NCI-H1417 treated with DMSO at 0.1 percent for 48 hours (cell line): ENCODE data around the gene CD68.

ENCODE experiments used
- DNase-seq: peaks from one replicate; lab custom pipeline; 2025; lab: John Stamatoyannopoulos, UW

The CD68 gene, protein sequence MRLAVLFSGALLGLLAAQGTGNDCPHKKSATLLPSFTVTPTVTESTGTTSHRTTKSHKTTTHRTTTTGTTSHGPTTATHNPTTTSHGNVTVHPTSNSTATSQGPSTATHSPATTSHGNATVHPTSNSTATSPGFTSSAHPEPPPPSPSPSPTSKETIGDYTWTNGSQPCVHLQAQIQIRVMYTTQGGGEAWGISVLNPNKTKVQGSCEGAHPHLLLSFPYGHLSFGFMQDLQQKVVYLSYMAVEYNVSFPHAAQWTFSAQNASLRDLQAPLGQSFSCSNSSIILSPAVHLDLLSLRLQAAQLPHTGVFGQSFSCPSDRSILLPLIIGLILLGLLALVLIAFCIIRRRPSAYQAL

DNA sequence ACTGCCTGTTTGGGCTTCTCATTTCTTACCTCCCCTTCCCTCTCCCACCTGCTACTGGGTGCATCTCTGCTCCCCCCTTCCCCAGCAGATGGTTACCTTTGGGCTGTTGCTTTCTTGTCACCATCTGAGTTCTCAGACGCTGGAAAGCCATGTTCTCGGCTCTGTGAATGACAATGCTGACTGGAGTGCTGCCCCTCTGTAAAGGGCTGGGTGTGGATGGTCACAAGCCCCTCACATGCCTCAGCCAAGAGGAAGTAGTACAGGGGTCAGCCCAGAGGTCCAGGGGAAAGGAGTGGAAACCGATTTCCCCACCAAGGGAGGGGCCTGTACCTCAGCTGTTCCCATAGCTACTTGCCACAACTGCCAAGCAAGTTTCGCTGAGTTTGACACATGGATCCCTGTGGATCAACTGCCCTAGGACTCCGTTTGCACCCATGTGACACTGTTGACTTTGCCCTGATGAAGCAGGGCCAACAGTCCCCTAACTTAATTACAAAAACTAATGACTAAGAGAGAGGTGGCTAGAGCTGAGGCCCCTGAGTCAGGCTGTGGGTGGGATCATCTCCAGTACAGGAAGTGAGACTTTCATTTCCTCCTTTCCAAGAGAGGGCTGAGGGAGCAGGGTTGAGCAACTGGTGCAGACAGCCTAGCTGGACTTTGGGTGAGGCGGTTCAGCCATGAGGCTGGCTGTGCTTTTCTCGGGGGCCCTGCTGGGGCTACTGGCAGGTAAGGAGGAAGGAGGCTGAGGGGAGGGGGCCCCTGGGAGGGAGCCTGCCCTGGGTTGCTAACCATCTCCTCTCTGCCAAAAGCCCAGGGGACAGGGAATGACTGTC lies at the start of gene CD68:
Gene CD68 (plus strand): TSS at position 638 of the 833 bp plus-strand sequence. CDS start 40 bp downstream, at position 678.
- no peak for DNase-seq

DNA sequence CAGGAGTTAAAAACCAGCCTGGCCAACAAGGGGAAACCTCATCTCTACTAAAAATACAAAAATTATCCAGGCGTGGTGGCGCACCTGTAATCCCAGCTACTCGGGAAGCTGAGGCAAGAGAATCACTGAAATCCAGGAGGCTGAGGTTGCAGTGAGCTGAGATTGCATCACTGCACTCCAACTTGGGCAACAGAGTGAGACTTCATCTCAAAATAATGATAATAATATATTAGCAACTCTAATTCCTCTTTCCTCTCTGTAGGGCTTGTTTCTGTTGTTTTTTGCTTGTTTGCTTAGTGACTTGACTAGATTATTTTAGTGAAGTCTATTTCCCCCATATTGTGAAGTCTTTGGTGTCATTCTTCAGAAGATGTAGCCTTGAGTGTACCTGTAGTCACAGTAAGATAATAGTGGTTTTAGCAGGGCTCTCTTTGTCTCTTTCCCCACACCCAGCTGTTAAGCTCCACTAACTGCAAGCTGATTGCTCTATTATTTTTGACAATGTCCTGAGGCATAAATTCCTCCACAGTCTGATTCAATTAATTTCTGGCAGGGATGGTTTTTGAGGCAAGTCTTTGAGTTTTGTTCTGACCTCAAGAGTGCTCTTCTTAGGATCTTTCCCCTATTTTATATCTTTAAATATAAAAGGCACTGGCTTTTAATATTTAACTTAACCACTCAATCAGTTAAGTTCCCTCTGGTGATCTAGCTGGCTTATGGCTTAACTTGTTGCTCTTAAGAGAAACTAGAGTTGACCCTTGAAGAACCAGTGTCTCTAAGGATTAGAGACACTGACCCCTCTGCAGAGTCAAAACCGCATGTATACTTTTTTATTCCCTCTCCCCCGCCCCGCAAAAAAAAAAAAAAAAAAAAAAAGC lies 49.2 kb upstream of the CD68 start:
- DNase-seq: no peak

DNA sequence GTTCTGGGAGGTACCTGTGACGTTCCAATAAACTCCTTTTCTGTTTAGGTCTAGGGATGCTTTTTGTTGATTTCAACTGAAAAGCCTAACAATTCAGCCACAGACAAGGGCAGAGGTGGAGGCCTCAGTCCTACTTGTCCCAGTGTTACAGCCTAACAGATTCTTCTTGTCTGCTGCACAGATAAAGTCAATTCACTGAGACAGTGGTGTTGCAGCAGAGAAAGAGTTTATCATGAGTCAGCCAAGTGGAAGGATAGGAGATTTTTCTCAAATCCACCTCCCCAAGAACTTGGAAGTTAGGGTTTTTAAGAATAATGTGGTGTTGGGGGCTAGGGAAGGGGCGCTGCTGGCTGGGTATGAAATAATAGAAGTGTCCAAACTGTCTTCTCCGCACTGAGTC lies 41.4 kb upstream of the CD68 start:
- no peak for DNase-seq

DNA sequence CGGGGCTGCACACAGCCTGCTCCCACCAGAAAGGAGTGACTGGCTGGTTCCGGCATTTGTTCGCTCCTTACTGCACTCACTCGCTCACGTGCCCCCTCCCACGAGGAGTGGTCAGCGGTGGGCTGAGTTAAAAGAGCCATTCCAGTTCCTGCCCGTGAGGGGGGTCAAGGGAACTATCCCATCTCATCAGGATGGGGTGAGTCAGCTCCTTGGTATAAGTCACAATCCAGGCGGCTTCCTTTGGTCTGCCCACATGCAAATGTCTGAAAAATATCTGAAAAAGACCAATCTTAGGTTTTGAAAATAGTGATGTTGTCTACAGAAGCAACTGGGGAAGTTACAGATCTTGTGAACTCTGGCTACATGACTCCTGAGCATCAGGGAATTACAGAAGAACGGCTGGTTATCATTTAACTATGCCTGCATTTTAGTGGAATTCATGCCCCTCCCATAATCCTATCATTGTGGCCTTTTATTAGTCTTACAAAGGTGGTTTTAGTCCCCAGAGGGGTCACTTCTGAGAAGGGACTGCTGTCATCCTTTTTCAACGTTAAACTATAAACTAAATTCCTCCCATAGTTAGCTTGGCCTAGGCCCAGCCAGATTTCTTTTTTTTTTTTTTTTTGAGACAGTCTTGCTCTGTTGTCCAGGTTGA lies 40.4 kb upstream of the CD68 start:
- DNase-seq: no peak

DNA sequence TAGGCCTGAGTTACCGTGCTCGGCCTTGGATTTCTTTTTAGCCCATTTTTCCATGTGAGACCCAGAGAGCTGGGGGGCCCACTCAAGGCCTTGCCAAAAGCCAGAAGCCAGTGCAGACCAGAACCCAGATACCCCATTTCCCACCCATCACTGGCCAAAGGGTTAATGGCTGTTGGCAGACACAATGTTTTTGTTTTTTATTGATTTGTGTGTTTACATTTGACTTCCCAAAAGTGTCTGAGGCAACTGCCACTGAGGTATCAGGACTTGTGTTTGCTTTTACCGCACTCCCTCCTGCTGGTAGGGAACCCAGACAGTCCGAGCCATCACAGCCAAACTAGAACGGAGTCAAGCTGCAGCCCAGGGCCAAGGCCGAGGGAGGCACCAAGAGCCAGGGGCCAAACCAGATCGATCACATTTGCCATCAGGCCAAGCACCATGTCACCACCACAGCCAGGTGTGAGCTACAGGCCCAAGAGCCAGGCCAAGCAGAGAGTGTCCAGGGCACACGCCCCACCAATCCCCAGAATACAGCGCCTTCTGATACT lies 38.3 kb upstream of the CD68 start:
- no peak for DNase-seq

DNA sequence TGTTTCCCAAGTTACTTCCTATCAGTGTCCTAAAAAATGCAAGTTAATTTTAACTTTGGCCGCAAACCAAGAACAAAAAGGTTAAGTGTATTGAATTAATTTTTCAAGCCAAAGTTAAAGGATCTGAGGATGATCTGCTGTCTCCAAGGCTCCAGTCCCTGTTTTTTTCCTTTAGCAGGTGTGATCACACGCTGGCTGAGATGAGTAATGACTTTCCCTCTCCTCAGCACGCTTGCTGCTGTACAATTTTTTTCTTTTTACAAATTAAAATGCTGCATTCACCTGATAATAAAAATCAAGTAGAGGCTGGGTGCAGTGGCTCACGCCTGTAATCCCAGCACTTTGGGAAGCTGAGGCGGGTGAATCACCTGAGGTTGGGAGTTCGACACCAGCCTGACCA lies 34.5 kb upstream of the CD68 start:
- no peak for DNase-seq

DNA sequence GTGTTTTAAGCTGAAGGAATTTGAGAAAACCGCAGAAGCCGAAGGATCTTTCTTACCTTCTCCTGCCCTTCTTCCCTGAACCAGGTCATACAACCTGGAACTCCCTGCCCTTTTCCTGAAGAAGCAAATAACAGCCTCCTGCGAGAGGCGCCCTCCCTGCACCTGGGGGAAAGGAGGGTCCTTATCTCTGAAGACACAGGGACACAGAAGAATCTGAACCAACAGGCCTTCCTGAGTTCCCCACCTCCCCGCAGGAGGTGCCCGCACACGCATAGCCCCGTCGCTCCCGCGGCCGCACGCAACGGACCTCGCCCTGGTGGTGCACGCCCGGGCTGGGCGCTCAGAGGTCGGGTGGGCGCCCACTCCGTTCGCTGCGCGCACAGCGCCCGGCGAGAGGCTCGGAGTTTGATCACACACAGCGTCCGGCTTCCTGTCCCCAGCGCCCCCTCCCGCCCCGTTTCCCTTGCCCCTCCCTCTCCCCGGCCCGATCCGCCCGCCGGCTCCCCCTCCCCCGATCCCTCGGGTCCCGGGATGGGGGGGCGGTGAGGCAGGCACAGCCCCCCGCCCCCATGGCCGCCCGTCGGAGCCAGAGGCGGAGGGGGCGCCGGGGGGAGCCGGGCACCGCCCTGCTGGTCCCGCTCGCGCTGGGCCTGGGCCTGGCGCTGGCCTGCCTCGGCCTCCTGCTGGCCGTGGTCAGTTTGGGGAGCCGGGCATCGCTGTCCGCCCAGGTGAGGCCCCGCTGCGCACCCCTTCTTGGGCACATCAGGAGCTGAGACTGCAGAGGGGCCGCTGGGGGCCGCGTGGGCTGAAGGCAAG lies 30.6 kb upstream of the CD68 start, which contains the start of gene TNFSF12:
Gene TNFSF12 (plus strand): TSS at position 474 of the 816 bp plus-strand sequence. CDS start 96 bp downstream, at position 570.
- no peak for DNase-seq

DNA sequence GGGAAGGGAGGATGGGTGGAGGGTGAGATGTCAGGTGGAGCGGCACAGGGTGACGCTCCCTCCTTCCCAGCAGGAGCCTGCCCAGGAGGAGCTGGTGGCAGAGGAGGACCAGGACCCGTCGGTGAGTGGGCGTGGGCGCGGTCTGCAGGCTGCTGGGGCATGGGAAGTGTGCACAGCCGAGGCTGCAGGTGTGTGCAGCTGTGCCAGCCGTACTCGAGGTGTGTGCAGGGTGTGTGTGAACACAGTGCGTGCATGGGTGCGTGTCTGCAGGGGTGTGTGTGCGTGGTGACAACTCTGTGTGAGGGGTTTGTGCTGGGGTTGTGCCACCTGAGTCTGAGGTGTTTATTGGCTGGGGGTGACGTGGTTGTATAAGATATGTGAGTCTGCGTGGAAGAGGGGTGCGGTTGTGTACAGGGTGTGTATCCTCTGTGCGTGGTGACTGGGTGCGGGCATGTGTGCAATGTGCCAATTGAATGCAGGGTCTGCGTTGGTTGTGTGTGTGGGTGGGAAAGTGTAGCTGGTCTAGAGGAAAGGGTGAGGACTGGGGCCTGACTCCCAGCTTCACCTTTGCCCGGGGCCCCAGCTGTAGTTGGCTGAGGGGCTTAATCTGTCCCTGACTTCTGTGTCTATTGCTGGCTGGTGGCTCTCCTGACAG lies 29.9 kb upstream of the CD68 start:
- DNase-seq: no peak

DNA sequence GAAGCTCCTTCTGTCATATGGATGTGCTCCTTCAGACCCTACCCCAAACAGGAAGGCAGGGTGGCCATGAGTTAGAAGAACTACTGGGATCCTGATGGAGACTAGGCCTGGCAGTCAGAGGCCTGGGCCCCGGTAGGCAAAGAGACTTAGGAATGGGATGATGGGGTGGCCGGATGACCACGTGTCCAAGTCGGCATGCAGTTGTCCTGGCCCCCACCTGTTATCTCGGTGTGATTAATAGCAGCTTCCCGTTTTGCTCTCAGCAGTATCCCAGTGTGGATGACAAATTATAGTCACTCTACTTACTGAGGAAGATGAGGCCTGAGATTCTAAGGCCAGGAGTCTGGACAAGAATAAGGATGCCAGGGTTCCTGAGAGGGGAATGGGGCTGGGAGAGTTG lies 29.1 kb upstream of the CD68 start:
- DNase-seq: no peak

DNA sequence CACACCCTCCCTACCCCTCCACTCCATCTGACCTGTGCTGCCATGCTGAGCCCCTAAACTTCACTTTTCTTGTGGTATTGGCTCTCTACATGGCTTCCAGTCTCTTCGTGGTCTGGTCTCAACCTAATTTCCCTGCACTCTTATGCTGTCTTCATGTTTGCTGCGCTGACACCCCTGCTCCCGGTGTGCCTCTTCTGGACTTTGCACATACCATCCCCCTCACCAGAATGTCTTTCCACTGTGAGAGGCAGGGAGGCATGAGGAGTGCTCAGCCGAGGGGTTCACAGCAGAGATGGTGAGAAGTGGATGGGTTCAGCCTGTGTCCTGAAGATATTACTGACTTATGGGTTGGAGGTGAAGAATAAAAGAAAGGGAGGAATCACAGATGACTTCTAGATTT lies 28.0 kb upstream of the CD68 start:
- DNase-seq: no peak

DNA sequence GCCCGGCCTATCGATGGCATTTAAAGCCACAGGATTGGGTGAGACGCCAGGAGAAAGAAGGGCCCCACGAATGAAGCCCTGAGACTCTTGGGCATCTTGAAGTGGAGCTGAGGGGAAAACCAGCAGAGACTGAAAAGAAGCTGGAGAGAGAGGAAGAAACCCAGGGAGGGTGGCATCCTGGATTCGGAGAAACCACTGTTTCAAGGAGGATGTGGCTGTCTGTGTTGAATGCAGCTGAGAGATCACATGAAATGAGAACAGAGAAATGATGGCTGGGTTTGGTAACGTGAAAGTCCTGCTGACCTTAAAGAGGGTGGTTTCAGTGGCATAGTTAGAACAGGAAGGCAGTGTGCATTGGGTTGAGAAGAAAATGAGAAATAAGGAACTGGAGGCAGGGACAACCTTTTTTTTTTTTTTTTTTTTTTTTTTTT lies 26.8 kb upstream of the CD68 start:
- no peak for DNase-seq

DNA sequence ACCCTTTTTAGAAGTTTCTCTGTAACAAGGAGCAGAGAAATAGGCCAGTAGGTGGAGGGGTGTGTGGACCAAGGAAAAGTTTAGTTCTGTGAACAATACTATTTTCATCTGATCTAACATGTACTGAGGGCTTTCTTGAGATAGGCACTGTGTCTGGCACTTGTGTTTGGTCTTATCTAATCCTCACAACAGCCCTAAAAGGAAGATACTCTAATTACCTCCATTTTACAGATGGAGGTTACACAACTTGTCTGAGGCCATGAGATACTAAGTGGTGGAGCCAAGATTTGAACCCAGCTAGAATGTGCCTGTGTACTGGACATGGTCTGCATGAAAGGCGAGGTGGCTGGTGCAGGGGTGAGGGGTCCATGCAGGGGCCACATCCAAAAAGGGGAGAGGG lies 26.1 kb upstream of the CD68 start:
- DNase-seq: no peak

DNA sequence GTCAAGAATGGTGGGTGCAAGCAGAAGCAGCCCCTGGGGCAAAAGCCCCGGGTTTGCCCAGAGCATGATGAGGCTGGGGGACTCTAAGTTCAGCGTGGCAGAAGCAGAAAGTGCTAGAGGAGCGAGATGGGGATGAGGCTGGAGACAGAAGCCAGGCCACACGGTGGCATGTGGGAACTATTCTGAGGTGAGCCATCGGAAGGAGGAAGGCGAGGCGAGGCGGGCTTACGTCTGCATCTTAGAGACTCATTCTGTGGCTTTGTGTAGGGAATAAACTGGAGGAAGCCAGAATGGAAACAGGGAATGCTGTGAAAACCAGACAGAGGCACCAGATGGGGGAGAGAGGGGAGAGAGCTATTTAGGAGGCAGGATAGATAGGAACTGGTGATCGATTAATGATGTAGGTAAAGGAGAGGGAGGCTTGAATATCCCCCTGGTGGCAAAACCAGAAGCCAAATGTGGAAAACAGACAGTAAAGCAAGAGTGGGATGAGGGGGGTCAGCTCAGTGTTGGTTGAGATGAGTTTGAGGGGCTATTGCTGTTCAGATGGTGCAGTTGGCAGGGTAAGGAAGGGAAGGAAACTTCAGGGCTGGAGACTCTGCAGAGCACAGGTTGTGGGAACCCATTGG lies 24.0 kb upstream of the CD68 start:
- DNase-seq: no peak

DNA sequence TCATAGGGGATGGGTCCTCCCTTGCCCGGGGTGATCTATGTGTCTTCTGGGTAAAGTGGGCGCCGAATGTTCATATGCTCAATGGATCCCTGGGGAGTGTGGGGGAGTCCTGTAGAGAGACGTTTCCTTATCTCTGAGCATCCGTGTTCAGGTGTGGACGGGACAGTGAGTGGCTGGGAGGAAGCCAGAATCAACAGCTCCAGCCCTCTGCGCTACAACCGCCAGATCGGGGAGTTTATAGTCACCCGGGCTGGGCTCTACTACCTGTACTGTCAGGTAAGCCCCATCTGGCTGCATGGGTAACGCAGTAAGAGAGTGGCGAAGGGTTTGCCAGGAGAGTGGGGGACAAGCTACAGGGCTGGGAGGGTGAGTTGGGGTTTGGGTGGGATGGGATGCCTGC lies 22.8 kb upstream of the CD68 start:
- DNase-seq: no peak

DNA sequence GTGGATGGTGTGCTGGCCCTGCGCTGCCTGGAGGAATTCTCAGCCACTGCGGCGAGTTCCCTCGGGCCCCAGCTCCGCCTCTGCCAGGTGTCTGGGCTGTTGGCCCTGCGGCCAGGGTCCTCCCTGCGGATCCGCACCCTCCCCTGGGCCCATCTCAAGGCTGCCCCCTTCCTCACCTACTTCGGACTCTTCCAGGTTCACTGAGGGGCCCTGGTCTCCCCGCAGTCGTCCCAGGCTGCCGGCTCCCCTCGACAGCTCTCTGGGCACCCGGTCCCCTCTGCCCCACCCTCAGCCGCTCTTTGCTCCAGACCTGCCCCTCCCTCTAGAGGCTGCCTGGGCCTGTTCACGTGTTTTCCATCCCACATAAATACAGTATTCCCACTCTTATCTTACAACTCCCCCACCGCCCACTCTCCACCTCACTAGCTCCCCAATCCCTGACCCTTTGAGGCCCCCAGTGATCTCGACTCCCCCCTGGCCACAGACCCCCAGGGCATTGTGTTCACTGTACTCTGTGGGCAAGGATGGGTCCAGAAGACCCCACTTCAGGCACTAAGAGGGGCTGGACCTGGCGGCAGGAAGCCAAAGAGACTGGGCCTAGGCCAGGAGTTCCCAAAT lies 22.2 kb upstream of the CD68 start:
- DNase-seq: no peak

DNA sequence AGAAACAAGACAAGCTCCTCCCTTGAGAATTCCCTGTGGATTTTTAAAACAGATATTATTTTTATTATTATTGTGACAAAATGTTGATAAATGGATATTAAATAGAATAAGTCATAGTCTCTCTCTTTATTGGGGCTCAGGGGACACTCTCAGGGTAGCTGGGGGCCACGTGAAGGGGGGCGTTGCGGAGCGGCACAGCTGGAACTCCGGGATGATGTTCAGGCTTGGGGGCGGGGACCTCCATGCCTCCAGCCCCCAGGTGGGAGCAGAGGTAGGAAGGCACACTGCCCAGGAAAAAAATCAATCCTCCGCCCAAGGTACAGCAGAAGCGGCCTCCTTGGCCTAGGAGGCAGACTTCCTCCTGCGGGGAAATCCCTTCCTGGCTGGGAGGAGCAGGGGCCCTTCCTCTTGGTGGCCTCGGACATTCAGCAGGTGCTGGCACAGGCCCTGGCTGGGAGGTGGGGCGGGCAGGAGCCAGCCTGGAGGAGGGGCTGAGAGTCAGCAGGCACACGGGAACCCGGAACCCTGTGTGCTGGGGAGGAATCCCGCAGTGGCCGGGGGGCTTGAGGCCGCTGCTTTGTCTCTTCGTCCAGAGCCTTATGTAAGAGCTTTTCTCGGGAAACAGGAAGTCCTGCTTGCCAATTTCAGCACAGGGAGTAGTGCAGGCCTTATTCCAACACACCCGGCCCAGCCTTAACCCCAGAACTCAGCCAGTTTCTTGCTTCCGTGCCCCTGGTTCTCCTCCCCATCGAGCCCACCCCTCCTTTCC lies 21.5 kb upstream of the CD68 start:
- DNase-seq: no peak

DNA sequence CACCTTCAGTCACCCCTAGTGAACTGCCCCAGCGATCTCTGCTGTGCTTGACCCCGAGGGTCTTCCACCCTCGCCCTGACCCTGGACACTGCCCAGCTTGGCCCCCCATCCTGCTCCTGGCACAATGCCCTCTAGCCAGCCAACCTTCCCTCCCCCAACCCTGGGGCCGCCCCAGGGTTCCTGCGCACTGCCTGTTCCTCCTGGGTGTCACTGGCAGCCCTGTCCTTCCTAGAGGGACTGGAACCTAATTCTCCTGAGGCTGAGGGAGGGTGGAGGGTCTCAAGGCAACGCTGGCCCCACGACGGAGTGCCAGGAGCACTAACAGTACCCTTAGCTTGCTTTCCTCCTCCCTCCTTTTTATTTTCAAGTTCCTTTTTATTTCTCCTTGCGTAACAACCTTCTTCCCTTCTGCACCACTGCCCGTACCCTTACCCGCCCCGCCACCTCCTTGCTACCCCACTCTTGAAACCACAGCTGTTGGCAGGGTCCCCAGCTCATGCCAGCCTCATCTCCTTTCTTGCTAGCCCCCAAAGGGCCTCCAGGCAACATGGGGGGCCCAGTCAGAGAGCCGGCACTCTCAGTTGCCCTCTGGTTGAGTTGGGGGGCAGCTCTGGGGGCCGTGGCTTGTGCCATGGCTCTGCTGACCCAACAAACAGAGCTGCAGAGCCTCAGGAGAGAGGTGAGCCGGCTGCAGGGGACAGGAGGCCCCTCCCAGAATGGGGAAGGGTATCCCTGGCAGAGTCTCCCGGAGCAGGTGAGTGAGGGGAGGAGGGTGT lies 20.7 kb upstream of the CD68 start, which contains the start of gene TNFSF13:
Gene TNFSF13 (plus strand): TSS at position 207 of the 776 bp plus-strand sequence. CDS start 290 bp downstream, at position 497.
- no peak for DNase-seq
